ENCODE data around the gene SOX11.

- TF ChIP-seq CTCF (IDR thresholded peaks at IDR 0.05) (no peak), ZFX (IDR thresholded peaks at IDR 0.05; ENCODE audit: borderline replicate concordance) (no peak)
Measured at GRCh38 chr2:5660591-5660990, 31.6 kb upstream of the SOX11 start.
